BLaER1 treated with 17β-estradiol and CSF1 and Interleukin-3, amounts not matched to agents 10 nM and 100 nM (cell line): Measurements from ENCODE around the gene LHX6.
A peak's percentile ranks its signal among the peaks of the same experiment; 100 is the strongest.

Experiments used
- H3K27ac ChIP-seq, 11 experiments: shearing (Covaris generic); formaldehyde crosslinking; 2 replicates each; pipeline ENCODE4 v1.8.1; 2022
- H3K27me3 ChIP-seq, 11 experiments: shearing (Covaris generic); formaldehyde crosslinking; 2 replicates each; pipeline ENCODE4 v1.8.1; 2022
- H3K36me3 ChIP-seq, 11 experiments: shearing (Covaris generic); formaldehyde crosslinking; 2 replicates each; pipeline ENCODE4 v1.8.1; 2022
- H3K4me1 ChIP-seq, 10 experiments: shearing (Covaris generic); formaldehyde crosslinking; 2 replicates each; pipeline ENCODE4 v1.8.1; 2022
- H3K4me2 ChIP-seq, 11 experiments: shearing (Covaris generic); formaldehyde crosslinking; 2 replicates each; pipeline ENCODE4 v1.8.1; 2022
- H3K4me3 ChIP-seq, 10 experiments: shearing (Covaris generic); formaldehyde crosslinking; 2 replicates each; pipeline ENCODE4 v1.8.1; 2022
- H3K9ac ChIP-seq, 11 experiments: shearing (Covaris generic); formaldehyde crosslinking; 2 replicates each; pipeline ENCODE4 v1.8.1; 2022
- H3K9me3 ChIP-seq, 11 experiments: shearing (Covaris generic); formaldehyde crosslinking; replicated peaks in 1 of 11; 2 replicates each; pipeline ENCODE4 v1.8.1; 2022
- H4K20me1 ChIP-seq, 11 experiments: shearing (Covaris generic); formaldehyde crosslinking; 2 replicates each; pipeline ENCODE4 v1.8.1; 2022
- Cebpa-rat ChIP-seq, 11 experiments: shearing (Covaris generic); IDR thresholded peaks; 2 replicates each; pipeline ENCODE4 v1.8.1; 2022

LHX6 gene

DNA sequence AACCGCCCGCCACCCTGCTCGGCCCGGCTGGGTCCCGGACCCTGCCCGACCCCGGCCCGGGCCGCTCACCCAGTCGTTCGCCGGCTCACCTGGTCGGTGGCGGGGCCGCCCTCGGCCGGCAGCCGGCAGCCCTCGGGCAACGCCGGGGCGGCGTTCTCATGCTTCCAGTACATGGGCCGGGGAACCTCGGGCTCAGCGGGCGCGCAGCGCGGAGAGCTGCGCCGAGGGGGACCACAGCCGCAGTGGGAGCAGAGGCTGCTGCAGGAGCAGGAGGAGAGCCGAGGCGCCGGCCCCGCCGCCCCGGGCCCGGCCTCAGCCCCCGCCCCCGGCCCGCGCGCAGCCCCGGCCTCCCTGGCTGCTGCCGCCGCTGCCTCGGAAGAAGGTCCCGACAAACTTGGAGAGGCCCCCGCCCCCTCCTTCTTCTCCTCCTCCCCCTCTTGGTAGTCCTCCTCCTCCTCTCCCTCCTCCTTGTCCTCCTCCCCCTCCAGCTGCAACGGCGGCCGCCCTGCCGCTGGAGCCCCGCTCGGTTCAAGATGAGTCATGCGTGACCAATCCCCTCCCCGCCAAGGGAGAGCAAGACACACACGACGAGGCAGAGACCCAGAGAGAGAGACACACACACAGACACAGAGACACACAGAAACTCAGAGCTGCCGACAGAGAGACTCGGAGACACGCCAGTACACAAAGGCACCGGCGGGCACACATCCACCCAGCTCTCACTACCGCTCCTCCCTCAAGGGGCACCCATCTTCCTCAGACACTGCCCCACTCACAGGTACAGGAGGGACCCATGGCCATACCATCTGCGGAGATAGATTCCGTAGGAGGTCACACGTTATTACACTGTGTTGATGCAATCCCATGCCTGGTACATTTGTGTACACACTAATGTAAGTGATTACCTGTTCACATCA lies at the start of gene LHX6:
LHX6 (minus strand) TSS at position 390 of the 917 bp plus-strand sequence; CDS start at position 173, 217 bp downstream.
- H4K20me1 ChIP-seq: peaks cover 0 to 16% (median 0%) of the 10 kb centered on the region in 11 experiments; a peak in 6 of 22 replicates
- no peak for TF ChIP-seq Cebpa-rat (IDR thresholded peaks at IDR 0.05)
- peaks cover 56 to 72% (median 64%) of the 10 kb centered on the region in 11 experiments for H3K27me3 ChIP-seq
- peak within 1 kb of the TSS; percentile 90 to 98 (median 94) for H3K4me2 ChIP-seq
- peaks cover 0 to 16% (median 6%) of the 10 kb centered on the region in 11 experiments; a peak in 5 of 22 replicates for H3K9me3 ChIP-seq
- no peaks in the 10 kb centered on the region for H3K36me3 ChIP-seq
- H3K4me1 ChIP-seq: peaks cover 6 to 15% (median 13%) of the 10 kb centered on the region in 10 experiments; a peak in 17 of 20 replicates
- H3K27ac ChIP-seq: no peak within 1 kb of the TSS
- H3K9ac ChIP-seq: peak within 1 kb of the TSS in 10 of 11 experiments; percentile 9 to 71 (median 38); a peak in 12 of 22 replicates
- H3K4me3 ChIP-seq: peak within 1 kb of the TSS; percentile 47 to 69 (median 58)

DNA sequence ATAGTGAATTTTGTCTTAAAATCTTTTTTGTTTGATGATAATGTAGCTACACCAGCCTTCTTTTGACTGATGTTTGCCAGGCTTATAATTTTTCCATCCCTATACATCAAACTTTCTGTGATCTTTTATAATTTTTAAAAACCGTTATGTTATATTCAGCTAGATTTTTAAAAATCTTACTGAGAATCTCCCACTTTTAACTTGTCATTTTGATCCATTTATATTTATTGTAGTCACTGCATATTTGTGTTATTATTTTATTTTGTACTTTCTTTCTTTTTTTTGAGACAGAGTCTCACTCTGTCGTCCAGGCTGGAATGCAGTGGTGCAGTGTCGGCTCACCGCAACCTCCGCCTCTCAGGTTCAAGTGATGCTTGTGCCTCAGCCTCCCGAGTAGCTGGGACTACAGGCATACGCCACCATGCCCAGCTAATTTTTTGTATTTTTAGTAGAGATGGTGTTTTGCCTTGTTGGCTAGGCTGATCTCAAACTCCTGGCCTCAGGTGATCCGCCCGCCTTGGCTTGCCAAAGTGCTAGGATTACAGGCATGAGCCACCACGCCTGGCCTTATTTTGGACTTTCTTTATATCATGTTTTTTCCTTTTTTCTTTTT lies 48.6 kb upstream of the LHX6 start:
- Histone ChIP-seq H3K4me1 (peaks cover 0 to 11% (median 5%) of the 10 kb centered on the region in 10 experiments; a peak in 7 of 20 replicates), H3K9me3 (peaks cover 38 to 48% (median 45%) of the 10 kb centered on the region in 11 experiments), H4K20me1 (peaks cover 0 to 39% (median 15%) of the 10 kb centered on the region in 11 experiments; a peak in 10 of 22 replicates), H3K36me3 (peaks cover 77 to 100% (median 91%) of the 10 kb centered on the region in 11 experiments), H3K4me2 (no peak overlapping the region), H3K9ac (no peak overlapping the region), H3K27ac (no peak overlapping the region), H3K4me3 (peak overlapping the region in 1 of 10 experiments; percentile 13; a peak in 2 of 20 replicates), H3K27me3 (no peaks in the 10 kb centered on the region)
- TF ChIP-seq Cebpa-rat (IDR thresholded peaks at IDR 0.05): no peak

DNA sequence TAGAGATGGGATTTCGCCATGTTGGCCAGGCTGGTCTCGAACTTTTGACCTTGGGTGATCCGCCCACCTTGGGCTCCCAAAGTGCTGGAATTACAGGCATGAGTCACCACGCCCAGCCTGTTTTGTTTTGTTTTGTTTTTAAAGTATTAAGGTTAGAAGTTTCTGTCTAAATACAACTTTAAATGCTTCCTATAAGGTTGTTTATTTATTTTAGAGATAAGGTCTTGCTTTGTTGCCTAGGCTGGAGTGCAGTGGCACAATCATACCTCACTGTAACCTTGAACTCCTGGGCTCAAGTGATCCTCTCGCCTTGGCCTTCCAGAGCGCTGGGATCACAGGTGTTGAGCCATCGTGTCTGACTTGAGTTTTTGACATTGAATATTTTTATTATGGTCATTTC lies 47.3 kb upstream of the LHX6 start:
- H3K36me3 ChIP-seq: peaks cover 78 to 100% (median 90%) of the 10 kb centered on the region in 11 experiments
- peaks cover 38 to 48% (median 45%) of the 10 kb centered on the region in 11 experiments for H3K9me3 ChIP-seq
- peaks cover 0 to 39% (median 7%) of the 10 kb centered on the region in 11 experiments; a peak in 8 of 22 replicates for H4K20me1 ChIP-seq
- H3K4me2 ChIP-seq: no peak overlapping the region
- no peak overlapping the region for H3K9ac ChIP-seq
- H3K4me1 ChIP-seq: peaks cover 0 to 8% (median 4%) of the 10 kb centered on the region in 10 experiments; a peak in 7 of 20 replicates
- H3K27ac ChIP-seq: no peak overlapping the region
- no peaks in the 10 kb centered on the region for H3K27me3 ChIP-seq
- no peak for TF ChIP-seq Cebpa-rat (IDR thresholded peaks at IDR 0.05)
- peak overlapping the region in 1 of 10 experiments; percentile 11; a peak in 1 of 20 replicates for H3K4me3 ChIP-seq

DNA sequence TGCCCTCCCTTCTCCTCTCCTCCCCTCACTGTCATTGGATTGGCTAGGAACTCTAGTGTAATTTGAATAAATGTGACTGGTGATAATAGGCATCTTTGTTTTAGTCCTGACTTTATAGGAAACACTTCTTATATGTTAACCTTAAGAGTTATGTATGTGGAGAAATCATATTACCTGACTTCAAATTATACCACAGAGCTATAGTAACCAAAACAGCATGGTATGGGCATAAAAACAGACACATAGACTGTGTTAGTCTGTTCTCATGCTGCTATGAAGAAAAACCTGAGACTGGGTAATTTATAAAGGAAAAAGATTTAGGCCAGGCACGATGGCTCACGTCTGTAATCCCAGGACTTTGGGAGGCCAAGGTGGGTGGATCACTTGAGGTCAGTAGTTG lies 45.3 kb upstream of the LHX6 start:
- H3K4me3 ChIP-seq: no peak overlapping the region
- peaks cover 78 to 93% (median 80%) of the 10 kb centered on the region in 11 experiments for H3K36me3 ChIP-seq
- H3K9me3 ChIP-seq: peaks cover 38 to 48% (median 45%) of the 10 kb centered on the region in 11 experiments

DNA sequence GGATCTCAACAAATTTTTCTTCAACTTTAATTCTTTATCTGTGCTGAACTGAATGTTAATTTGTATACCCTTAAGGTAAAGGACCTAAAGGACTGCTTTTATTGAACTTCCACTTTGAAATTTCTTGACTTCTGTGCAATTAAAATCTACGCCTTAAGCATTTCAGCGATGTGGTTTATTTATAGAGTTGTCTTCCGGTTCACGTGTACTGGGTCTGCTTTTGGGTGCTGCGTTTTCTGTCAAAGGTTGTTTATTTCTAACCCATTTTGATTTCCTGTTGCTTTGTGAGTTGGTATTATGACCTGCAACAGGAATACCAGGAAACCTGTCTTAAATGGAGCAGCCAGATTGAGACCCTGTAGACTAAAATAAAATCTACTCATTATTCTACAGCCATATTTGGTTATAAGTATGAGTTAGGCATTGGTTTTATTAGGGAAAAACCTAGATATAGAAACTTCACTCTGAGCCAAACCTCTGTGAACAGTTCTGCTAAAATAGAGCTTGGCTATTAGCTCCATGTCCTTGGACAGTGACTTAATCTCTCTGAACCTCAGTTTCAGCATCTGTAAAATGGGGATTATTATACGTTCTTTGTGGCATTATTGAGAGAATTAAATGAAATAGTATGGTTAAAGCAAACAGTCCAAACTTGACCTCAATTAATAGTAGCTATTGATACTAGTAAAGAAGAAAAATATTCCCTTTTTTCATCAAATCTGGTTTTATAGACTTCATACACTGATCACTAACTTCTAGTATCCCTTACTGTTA lies 39.5 kb upstream of the LHX6 start:
- peak overlapping the region; percentile 36 to 89 (median 64) for H3K4me2 ChIP-seq
- H3K9ac ChIP-seq: peak overlapping the region in 4 of 11 experiments; percentile 12 to 38 (median 26); a peak in 3 of 22 replicates
- peaks cover 33 to 39% (median 37%) of the 10 kb centered on the region in 10 experiments for H3K4me1 ChIP-seq
- H3K27ac ChIP-seq: peak overlapping the region in 7 of 11 experiments; percentile 4 to 34 (median 11); a peak in 8 of 22 replicates
- H3K4me3 ChIP-seq: no peak overlapping the region
- peaks cover 25 to 35% (median 28%) of the 10 kb centered on the region in 11 experiments for H3K36me3 ChIP-seq
- no peak for TF ChIP-seq Cebpa-rat (IDR thresholded peaks at IDR 0.05)
- peaks cover 0 to 6% (median 3%) of the 10 kb centered on the region in 11 experiments; a peak in 9 of 22 replicates for H3K9me3 ChIP-seq
- no peaks in the 10 kb centered on the region for H3K27me3 ChIP-seq
- H4K20me1 ChIP-seq: peaks cover 0 to 7% (median 0%) of the 10 kb centered on the region in 11 experiments; a peak in 7 of 22 replicates

More for the DNA sequence above, 45.3 kb upstream of the LHX6 start:
- no peak overlapping the region for H3K27ac ChIP-seq
- peaks cover 0 to 24% (median 0%) of the 10 kb centered on the region in 11 experiments; a peak in 5 of 22 replicates for H4K20me1 ChIP-seq
- no peak overlapping the region for H3K9ac ChIP-seq
- TF ChIP-seq Cebpa-rat (IDR thresholded peaks at IDR 0.05): no peak
- 0 out of 20 replicates have a peak, but pooled peaks cover 0 to 4% (median 0%) of the 10 kb centered on the region in 10 experiments for H3K4me1 ChIP-seq
- H3K4me2 ChIP-seq: no peak overlapping the region
- H3K27me3 ChIP-seq: no peaks in the 10 kb centered on the region

DNA sequence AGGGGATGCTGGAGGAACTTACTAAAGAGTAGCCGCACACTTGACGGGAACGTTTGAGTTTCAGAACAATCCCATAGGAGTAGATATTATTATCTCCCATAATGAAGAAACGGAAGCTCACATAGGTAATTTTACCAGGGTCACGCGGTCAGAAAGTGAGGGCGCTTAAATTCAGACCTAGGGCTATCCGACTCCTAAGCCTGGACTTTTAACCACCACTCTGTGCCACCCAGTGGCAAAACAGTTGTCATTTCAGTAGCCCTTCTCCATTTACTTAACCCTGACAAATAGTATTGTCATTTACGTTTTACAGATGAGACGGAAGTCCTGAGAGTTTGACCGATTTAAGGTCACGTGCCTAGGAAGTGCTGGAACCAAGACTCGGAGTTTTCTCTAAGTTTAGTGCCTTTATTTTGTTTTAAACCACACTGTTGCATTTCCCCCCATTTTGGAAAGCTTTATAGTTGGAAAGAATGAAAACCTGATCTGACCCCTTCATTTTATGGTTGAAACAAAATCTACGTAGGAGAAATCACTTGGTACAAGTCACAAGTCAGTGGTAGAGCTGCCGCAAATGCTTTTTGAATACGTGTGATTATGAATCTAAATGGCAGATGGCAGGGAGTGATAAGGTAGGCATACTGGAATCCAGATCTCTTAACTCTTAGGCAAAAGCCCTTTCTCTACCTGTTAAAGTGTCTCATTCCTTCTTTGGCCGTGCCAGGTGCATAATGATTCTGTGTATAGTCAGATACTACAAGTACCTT lies 36.6 kb upstream of the LHX6 start:
- peak overlapping the region; percentile 80 to 92 (median 82) for H3K4me3 ChIP-seq
- H3K27ac ChIP-seq: peak overlapping the region; percentile 80 to 97 (median 91)
- no peak for TF ChIP-seq Cebpa-rat (IDR thresholded peaks at IDR 0.05)
- H3K9me3 ChIP-seq: no peaks in the 10 kb centered on the region
- H3K4me2 ChIP-seq: peak overlapping the region; percentile 83 to 98 (median 91)
- peaks cover 0 to 33% (median 17%) of the 10 kb centered on the region in 11 experiments; a peak in 14 of 22 replicates for H4K20me1 ChIP-seq
- H3K36me3 ChIP-seq: peaks cover 15 to 31% (median 25%) of the 10 kb centered on the region in 11 experiments
- peaks cover 49 to 58% (median 53%) of the 10 kb centered on the region in 10 experiments for H3K4me1 ChIP-seq
- no peaks in the 10 kb centered on the region for H3K27me3 ChIP-seq
- H3K9ac ChIP-seq: peak overlapping the region; percentile 74 to 94 (median 90)

DNA sequence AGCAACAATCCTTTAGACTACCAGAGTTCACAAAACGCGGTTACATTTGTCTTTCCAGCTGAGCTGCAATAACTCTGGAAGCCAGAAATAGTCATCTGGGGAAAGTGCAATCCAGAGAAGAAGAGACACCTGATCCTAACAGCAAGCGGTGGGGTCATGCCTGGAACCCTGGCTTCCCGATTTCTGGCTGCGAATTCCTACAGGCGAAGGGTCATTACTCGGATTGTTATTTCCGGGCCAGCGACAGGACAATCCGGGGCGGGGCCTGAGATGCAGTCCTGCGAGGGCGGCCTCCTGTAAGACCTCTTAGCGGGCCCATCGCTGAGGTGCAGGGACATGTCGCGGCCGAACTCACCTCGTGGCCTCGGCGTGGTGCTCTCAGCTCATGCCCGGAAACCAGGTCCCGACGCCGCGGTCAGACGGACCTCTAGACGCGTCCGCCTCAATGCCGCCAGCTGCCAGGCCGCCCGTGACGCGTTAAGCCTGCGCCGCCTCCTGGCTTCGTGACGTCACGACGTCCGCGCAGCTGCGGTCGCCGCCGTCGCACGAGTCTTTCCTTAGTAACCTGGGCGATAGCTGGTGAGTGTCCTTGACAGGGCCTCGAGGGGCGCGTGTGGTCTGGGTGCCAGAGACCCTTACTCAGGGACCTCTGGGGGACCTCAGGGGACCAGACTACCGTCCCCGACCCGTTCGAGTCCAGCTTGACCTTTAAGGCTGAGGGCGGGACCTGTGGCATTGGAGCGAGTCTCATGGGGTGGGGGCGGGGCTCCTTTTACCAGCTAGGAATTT lies 35.8 kb upstream of the LHX6 start, which contains the start of the genes MRRF and RBM18:
MRRF (plus strand) TSS at position 523 of the 789 bp plus-strand sequence. CDS start 6,010 bp downstream, outside the sequence.
RBM18 (minus strand) TSS at position 481 of the 789 bp plus-strand sequence. CDS start 3,348 bp downstream, outside the sequence.
- peak within 1 kb of the TSS; percentile 83 to 98 (median 91) for H3K4me2 ChIP-seq
- peaks cover 0 to 41% (median 18%) of the 10 kb centered on the region in 11 experiments; a peak in 14 of 22 replicates for H4K20me1 ChIP-seq
- H3K27me3 ChIP-seq: no peaks in the 10 kb centered on the region
- H3K9ac ChIP-seq: peak within 1 kb of the TSS; percentile 74 to 94 (median 90)
- peak within 1 kb of the TSS; percentile 80 to 92 (median 82) for H3K4me3 ChIP-seq
- H3K27ac ChIP-seq: peak within 1 kb of the TSS; percentile 80 to 97 (median 91)
- peaks cover 49 to 58% (median 53%) of the 10 kb centered on the region in 10 experiments for H3K4me1 ChIP-seq
- peaks cover 23 to 35% (median 32%) of the 10 kb centered on the region in 11 experiments for H3K36me3 ChIP-seq
- no peaks in the 10 kb centered on the region for H3K9me3 ChIP-seq
- no peak for TF ChIP-seq Cebpa-rat (IDR thresholded peaks at IDR 0.05)
